EL (cell line): ENCODE measurements around the gene CHD6.
A peak's percentile ranks its signal among the peaks of the same experiment; 100 is the strongest.

Source experiments
- DNase-seq: peaks from one replicate; pipeline ENCODE4 v3.0.0-alpha.2; 2016

CHD6 gene

DNA sequence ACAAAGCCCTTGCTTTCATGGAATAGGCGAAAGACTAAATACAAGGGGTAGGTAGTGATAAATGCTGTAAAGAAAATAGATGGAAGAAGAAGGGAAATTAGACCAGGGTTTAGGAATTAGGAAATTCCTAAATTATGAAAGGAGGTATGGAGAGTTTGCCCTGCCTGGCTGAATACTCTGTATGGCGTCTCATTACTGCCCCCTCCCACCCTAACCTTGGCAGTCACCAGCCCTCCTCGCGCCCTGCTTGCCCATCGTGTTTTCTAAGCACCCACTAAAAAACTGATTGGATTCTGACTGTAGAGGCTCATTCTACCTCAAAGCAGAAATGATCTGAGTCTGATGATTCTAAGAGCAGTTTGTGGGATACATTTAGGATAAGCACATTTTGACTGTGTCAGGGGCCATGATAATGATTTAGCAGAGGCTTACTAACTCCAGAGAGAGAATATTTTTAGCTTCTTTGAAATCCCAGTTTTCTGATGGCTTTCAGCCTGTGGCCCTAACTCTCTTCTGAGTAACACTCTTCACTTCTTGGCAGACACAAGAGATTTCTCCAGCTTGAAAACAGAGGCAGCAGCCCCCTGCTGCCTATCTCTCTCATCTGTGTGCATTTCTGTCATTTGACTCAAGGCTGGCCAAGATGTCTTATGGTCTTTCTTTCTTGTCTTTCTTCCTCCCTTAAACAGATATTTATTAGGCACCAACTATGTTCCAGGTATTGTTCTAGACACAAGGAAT is 1.4 kb upstream of the CHD6 start:
- DNase-seq: no peak

DNA sequence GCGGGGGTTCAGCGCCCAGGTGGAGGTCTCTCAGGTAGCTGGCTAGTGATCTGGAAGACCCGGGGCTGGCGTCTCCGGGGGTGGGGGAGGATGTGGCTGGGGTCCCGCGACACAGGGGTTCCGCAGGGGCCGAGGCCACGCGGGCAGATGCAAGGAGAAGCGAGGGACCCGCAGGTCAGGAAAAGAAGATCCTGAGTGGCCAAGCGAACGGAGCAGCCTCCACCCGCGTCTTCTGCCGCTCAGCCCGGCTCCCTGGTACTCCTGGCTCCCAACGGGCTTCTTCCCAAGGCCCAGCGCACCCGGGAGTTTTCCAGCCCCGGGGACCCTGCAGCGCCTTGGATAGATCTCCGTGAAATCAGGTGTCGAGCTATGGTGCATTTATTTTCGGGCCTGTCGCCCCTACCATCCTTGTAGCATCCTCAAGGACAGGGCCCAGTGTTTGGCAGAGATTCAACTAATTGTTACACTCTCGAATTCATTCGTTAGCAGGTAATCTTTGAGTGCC is 682 bp upstream of the CHD6 start:
- DNase-seq: peak; percentile 25

DNA sequence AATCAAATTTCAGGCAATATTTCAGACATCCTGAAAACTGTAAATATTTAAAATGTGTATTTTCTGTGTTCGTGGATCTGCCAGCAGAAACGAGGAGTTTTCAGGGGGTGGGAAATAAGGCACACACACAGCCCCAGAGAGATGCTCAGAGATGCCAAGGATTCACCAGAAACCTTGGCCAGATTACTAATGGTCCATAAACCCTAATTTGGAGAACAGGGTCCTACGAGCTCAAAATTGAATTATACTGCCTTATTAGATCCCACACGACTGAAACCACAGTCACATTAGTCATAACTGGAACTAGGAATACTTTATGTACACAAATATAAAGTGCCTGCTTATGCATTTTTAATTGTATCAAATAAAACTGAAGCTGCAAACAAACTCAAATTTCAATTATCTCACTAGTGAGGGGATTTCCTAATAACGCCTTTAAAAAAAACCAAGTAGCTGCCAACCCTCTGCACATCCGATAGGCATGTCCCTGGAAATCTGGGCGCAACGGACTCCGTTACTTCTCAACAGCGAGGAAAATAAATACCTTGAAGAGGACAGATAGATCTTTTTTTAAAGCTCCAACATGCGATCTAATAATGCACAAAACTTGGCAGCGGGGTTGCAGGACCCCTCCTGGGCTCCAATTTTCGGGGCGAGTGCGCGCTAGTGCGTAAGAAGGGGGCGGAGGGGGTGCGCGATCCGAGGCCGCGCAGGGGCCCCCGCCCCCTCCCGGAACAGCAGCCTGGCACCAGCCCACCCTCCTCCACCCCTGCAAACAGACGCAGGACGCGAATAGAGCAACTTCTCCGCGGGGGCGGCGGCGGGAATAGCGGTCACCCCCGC is 897 bp downstream of the CHD6 start:
- peak; percentile 47 for DNase-seq

DNA sequence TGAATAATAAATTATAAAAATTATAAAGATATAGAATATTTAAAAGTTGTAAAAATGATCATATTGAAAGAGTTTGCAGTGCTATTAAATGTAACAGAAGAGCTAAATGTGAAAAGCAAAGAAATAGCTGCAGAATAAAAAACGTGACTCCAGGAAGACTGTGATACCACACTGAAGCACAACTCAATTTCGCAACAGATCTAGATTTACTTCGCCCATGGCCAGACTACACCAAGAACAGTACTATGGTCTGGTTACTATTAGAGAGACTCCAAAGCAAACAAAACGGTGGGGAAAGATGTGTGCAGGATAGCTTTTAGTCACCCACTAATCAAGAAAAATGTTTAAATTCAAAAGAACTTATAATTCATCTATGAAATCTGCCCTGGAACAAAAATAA is 1.9 kb downstream of the CHD6 start:
- no peak for DNase-seq

DNA sequence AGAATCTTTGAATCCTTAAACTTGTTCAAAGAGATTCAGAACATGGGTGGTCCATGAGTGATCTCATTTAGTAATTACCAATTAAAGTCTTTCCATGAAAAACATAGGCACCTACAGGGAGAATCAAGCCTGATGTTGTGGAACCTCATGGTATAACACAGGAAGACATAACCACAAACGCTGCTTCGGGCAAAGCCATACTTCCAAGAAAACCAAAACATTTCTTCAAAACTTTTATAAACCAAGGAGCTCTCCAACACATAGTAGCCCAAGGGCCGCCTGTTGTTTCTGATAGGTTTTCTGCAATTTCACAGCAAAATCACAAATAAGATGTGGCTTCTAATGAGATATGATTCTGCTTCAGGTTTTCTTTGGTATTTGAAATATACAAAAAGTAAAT is 2.5 kb downstream of the CHD6 start:
- no peak for DNase-seq

DNA sequence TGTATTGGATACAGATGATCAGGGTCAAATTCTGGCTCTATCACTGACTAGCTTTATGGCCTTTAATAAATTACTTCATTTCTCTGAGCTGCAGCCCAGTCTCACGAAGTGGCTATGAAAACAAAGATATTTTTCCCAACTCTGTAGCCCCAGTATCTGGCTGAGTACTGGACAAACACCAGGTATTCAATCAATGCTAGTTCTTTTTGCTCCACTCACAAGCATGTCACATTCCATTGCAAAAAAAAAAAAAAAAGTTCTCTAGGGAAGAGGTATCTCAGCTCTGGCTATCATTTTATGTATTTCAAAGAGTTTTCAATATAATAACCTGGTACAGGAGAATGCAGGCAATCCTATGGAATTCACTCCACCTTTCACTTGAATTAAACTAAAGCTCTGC is 3.1 kb downstream of the CHD6 start:
- no peak for DNase-seq

DNA sequence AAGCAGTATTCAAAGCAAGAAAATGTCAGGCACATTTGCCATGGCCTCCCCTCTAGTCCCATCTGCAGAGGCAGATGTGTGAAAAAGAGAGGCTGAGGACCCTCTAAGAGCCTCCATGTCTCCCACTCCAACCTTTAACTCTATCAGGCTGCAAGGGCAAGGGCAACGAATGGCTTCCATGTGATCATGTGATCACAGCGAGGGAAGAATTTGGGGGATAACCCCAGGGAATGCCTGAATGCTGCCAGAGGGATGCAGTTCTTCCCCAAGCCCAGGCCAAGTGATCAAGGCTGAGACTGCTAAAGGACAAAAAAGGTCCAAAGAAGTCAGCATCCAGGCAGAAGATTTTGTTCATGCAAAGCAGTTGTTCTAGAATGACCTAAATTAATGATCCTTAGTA is 4.9 kb downstream of the CHD6 start:
- DNase-seq: no peak

DNA sequence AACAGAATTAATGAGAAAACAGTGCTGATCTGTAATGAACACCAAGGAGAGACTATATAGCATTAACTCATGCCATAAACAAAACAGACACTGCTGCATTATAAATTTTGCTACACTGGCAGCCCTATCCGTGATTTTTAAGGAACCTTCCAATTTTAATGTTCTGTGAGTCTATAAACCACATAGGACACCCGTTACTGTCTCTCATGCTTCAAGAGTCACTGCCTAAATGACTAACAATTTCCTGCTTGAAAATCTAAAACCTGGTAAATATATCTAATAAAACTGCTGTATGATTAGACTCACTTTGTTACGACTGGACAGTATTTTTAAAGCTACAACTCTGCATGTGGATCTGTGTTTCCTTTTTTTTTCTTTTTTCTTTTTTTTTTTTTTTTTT is 8.7 kb downstream of the CHD6 start:
- no peak for DNase-seq

DNA sequence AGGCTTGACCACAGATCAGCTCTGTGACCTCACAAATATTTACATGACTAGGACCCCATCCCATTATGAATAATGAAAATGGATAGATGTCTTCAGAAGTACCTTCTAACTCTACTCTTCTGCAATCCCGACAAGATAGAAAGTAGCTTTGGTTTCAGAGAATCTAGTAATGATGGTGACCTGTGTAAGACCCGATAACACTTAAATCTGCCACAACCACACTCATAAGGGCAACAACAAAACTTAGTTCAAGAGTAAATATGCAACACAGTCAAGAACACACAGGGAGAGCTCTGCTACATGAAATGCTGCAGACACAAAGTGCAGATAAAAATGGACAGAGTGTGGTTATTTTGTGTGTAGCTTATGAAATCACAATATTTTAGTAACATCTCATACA is 9.6 kb downstream of the CHD6 start:
- no peak for DNase-seq

DNA sequence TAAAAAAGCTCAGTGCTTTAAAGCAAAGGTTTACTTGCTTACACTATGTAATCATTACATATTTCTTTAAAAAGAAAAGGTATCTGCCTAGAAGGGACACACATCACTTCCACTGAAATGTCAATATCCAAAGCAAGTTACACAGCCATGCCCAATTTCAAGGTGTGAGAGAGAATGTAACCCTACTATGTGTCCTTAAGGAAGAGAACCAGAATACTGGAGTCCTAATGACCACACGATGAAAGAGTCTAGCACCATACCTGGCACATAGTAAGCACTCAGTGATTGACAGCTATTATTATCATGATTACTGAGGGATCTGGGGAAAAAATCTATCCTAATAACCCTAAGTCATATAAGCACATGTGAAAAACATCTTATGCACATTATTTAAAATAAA is 10.4 kb downstream of the CHD6 start:
- no peak for DNase-seq

DNA sequence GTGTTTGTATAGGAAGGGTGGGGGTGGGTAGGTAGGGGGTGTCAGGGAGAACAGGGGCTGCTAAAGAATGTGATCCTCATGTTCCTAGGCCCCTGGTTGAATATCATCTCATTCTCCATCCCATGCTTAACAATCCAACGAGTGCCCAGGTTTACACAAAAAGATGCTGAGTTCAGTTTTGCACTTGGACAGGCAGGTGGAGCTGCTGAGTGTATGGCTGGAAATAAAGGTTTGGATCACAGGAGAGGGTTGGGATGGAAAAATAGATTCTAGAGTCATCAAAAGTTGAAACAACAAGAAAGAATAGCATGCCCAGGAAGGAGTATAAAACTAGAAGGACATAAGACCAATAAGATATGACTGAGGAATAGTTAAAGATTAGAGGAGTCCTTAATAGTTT is 14.2 kb downstream of the CHD6 start:
- no peak for DNase-seq

DNA sequence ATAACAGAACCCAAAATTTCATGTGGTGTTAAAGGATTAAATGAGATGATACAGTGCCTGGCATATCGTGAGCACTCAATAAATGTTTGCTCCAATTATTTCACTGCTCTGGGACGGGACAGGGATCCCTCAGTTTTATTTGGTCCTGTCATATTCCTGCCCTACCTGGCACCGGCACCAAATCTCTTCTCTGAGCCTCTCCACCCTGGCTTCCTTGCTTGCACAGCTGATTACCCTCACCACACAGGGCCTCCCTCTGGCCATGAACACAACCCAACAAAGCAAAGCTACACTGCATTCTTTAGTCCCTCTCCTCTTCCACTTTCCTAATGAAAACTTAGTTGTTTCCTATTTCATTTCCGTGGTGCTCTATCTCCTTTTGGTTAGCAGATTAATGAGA is 16.4 kb downstream of the CHD6 start:
- DNase-seq: no peak

DNA sequence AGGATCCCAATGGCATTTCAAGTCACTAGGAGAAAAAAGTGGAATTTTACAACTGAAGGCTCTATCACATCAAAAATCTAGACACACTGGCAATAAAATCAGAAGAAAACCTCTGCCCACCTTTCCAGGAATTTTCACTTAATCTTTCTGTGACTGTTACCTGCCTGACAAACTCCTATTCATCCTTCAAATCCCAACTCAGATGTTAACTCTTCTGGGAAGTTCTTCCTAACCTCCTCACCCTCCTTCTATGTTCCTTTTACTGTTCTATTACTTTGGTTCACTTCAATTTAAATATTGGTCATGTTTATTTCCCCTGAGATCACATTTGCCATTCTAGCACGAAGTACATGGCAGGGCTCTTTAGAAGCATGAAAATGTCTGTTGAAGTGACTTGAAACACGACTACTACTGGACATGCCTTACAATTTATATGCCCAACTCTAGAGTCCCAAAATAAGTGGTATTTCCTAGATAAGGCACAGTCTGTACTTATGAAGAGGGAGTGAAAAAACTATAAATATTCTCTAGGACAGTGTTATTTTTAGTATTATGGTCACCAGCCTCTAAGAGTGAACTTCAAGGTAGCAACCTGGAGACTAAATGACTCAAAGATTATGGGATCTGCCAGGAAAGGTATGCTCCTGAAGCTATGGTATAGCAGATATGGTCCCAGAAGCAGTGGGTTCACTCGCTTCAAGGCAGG is 17.1 kb downstream of the CHD6 start:
- DNase-seq: no peak

DNA sequence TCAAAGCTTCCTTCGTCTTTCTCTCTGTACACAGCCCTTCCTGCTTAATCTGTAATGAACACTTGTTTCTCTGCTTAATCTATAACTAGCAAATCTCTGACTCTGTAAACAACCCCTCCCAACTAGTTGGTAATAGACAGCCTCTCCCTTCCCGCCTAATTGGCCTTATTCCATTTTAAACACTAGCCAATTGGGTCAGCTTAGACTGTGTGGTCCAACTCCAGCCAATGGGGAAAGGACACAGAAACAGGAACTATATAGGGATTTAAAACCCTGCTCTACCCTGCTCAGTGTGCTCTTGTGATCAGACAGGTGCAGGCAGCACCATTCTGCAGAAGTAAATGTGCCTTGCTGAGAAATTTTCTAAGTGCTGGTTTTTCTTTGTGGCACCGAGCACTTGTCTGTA is 18.5 kb downstream of the CHD6 start:
- no peak for DNase-seq

DNA sequence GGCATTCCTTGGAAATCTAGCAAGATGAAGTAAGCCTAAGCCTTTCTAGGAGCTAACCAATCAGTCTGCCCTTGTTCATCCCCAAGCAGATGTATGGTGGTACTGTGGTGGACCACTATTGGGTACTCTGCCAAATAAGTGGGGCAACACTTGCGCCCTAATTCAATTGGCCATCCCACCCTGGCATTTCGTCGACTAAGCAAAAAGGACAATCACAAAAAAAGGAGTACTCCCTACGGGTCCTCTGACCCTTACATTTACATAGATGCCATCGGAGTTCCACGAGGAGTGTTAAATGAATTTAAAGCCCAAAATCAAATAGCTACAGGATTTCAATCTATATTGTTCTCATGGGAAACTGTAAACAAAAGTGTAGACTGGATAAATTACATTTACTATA is 19.5 kb downstream of the CHD6 start:
- no peak for DNase-seq

DNA sequence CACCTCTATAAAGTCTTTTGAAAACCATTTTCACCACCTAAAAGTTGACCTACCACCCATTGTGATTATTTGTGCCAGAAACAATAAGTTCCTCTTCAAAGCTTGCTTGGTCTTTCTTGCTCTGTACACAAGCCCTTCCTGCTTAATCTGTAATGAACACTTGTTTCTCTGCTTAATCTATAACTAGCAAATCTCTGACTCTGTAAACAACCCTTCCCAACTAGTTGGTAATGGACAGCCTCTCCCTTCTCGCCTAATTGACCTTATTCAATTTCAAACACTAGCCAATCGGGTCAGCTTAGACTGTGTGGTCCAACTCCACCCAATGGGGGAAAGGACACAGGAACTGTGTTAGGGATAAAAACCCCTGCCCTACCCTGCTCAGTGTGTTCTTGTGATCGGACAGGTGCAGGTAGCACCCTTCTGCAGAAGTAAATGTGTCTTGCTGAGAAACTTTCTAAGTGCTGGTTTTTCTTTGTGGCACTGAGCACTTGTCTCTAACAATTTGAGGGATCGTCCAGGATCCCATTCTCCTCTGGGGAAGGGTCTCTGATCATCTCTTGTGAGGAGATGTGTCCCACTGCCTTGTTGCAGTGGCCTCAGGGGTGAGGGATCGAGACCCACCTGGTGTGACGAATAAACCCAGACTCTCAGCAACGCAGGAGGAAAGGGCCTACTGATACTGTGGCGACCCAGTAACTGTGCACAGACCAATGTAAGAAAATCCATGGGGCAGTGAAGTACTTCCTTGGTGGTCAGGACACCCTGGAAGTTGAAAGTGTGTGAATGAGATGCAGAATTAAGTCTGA is 23.5 kb downstream of the CHD6 start:
- no peak for DNase-seq

DNA sequence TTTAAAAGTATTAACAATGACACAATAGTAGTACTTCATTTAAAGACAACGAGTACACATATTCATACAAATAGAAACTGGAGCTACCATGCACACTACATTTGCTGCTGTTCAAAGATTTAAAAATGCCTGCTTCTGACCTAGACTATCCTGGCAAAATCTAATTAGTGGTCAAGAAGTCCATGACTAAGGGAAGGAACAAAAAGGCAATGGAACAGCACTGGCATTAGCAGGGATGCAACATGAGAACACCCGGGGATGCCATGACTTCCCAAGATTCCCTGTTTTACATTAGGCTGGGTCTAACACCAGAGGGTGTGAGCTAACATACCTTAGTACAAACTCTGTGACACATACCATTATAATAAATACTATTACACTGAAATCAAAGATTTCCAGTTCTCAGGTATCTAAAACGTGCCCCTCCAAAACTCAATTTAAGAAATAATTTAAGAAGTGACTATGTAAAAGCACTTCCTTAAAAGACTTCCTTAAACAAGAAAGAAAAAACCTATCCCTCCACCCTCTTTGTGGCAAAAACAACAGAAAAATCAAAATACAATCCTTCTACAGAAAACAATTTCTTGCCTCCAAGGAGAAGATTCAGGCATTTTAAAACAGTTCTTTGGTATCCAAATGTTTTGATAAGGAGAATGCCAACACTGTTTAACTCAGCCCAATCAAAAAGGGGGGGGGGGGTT is 25.5 kb downstream of the CHD6 start:
- DNase-seq: no peak

DNA sequence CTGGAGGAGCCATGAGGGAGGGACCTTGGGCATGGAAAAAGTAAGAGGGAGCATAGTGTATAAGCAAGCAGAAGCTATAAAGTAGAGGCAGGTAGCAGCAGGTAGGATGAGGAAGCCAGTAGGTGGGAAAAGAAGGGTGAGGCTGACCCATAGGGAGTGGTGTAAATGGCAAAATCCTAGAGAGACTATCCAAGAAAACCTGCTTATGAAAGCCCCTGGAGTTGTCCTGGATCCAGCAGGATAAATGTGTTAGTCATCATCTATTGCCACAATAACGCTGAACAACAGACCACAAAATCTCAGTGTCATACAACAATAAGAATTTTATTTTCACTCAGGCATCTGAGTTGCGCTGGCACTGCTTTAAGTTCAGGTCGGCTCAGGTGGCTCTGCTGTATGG is 30.2 kb downstream of the CHD6 start:
- DNase-seq: peak; percentile 74

DNA sequence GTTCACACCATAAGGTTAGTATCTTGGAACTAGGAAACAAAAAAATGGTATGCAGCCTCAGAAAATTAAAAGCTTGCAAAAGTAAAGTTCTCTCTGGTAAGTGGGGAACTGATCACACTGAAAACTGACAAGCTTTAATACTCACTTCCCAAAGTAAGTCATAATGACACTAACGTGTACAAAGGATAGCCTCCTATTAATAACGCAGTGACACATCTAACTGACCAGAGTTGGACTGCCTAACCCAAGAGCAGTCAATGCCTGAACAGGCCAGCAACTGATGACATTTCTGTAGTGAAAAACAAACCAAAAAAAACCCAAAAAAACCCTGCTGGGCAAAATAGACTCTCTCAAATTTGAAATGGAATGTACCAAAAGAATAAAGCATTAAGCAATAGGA is 30.7 kb downstream of the CHD6 start:
- no peak for DNase-seq

DNA sequence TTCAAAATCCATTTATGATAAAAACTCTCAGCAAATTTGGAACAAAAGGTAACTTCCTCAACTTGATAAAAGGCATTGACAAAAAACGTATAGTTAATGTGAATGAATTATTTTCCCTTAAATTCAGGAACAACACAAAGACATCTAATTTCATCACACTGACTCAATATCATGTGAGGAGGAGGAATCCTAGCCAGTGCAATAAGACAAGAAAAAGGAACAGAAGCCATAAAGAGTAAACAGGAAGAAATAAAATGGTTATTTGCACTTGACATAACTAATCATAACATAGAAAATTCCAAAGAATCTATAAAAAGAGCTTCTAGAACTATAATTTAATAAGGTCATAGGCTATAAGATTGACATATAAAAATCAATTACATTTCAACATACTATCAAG is 31.4 kb downstream of the CHD6 start:
- no peak for DNase-seq

DNA sequence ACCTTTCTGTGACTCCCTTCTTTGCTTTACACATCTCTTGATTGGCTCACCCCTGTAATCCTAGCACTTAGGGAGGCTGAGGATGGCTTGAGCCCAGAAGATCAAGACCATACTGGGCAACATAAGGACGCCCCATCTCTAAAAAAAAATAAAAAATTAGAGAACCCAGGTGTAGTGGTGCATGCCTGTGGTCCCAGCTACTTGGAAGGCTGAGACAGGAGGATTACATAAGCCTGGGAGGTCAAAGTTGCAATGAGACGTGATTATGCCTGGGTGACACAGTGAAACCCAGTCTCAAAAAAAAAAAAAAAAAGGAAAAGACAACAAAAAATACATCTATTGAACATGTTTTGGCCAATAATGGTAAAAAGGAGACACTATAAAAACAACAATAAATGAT is 37.8 kb downstream of the CHD6 start:
- no peak for DNase-seq
